ENCODE measurements around the gene ANKRD13B. TPM values are rescaled to one million over a fixed set of nuclear protein-coding genes. Genes with fewer than 3 reads are reported as not detected.
A peak's percentile ranks its signal among the peaks of the same experiment; 100 is the strongest.

ANKRD13B gene
- total and polyA plus RNA-seq, 8 donors = 1.0 to 5.8 (median 3.5) TPM

DNA sequence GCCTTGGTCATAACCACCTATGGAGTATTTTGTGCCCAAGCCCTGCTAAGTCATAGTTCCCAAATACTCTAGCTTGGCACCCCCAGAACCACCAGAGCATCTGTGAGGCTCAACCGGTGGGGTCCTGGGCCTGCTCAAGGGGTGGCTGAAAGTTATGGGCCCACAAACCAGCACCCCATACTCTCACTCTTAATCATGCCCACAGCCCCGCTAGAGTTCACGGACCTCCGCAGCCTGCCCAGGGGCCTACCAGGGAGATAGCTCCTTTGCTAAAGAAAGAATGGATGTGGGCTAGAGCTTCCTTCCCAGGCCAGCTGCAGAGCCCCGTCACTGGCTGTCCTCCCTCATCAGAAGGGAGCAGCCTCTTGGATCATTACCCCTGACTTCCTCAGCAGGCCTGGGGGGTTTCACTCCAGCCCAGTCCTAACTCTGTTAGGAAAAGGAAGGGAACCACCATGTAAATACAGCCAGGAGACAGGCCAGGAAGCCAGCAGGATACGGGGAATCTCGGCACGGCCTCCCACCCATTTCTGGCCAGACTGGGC, 4.8 kb upstream of the ANKRD13B start:
- Histone ChIP-seq H3K27ac (peak overlapping the region in 1 of 4 donors; percentile 47), H3K27me3 (no peaks in the 10 kb centered on the region), H3K9me3 (no peaks in the 10 kb centered on the region), H3K36me3 (no peaks in the 10 kb centered on the region), H3K4me1 (peaks cover 15 to 29% (median 20%) of the 10 kb centered on the region in 3 donors), H3K4me3 (peak overlapping the region in 3 of 4 donors; percentile 77 to 83 (median 80))
- intact Hi-C loops (cut with DNase I) = no loop called here
- TF ChIP-seq, protein P1, sequence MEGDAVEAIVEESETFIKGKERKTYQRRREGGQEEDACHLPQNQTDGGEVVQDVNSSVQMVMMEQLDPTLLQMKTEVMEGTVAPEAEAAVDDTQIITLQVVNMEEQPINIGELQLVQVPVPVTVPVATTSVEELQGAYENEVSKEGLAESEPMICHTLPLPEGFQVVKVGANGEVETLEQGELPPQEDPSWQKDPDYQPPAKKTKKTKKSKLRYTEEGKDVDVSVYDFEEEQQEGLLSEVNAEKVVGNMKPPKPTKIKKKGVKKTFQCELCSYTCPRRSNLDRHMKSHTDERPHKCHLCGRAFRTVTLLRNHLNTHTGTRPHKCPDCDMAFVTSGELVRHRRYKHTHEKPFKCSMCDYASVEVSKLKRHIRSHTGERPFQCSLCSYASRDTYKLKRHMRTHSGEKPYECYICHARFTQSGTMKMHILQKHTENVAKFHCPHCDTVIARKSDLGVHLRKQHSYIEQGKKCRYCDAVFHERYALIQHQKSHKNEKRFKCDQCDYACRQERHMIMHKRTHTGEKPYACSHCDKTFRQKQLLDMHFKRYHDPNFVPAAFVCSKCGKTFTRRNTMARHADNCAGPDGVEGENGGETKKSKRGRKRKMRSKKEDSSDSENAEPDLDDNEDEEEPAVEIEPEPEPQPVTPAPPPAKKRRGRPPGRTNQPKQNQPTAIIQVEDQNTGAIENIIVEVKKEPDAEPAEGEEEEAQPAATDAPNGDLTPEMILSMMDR (IDR thresholded peaks at IDR 0.05) = no peak
- DNase-seq (peak in 2 of 6 donors; percentile 19 to 43), ATAC-seq (no peak), FAIRE-seq (no peak)
- 34 to 44% methylated on average over 8 of the region's 8 CpGs for WGBS, 2 donors

DNA sequence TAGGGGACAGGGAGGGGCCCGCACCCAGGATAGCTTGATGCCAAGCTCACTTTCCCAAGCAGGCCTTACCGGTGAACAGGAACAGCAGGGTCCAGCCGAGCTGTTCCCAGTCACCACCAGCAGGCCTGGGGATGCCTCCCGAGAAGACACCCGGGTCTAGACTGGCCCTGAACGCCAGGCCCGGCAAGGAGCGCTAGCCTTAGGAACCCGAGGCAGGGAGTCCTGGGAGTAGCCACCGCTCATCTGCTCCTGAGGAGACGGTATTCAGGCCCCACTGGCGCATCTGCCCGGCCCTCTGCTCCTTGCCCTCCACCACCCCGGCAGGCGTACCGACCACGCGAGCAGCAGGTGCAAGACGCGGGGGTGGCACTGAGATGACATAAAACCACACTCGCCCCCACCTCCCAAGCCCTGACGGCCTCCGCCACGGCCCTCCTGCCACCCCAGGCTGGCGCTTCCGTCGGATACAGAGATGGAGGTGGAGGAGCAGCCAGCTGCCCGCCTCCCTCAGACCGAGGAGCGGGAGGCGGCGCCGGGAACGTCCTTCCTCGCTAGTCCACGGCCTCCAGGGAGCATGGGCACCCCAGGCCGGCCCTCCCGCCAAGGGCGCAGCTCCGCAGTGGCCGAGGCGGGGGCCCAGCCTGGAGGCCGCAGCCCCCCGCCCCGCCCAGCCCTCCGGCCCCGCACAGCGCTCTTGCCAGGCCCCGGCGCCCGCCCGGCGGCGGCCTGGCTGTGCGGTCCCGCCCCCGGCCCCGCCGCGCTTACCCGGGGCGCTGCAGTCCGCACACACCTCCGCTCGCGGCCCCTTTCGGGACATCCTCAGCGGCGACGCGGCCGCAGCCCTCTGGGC, 4.1 kb upstream of the ANKRD13B start:
- Histone ChIP-seq H3K27ac (peak overlapping the region in 3 of 4 donors; percentile 30 to 47 (median 38)), H3K4me1 (peaks cover 15 to 29% (median 20%) of the 10 kb centered on the region in 3 donors), H3K27me3 (no peaks in the 10 kb centered on the region), H3K4me3 (peak overlapping the region; percentile 58 to 83 (median 78)), H3K9me3 (no peaks in the 10 kb centered on the region), H3K36me3 (no peaks in the 10 kb centered on the region)
- peak in 3 of 4 donors; percentile 0 to 13 (median 2) for ATAC-seq
- no peak for FAIRE-seq
- peak in 4 of 6 donors; percentile 39 to 83 (median 62) for DNase-seq
- intact Hi-C loops (cut with DNase I) = no loop called here
- 1% methylated on average over 30 to 72 of the region's 72 CpGs for WGBS, 2 donors
- TF ChIP-seq, protein P1 (IDR thresholded peaks at IDR 0.05) = no peak

DNA sequence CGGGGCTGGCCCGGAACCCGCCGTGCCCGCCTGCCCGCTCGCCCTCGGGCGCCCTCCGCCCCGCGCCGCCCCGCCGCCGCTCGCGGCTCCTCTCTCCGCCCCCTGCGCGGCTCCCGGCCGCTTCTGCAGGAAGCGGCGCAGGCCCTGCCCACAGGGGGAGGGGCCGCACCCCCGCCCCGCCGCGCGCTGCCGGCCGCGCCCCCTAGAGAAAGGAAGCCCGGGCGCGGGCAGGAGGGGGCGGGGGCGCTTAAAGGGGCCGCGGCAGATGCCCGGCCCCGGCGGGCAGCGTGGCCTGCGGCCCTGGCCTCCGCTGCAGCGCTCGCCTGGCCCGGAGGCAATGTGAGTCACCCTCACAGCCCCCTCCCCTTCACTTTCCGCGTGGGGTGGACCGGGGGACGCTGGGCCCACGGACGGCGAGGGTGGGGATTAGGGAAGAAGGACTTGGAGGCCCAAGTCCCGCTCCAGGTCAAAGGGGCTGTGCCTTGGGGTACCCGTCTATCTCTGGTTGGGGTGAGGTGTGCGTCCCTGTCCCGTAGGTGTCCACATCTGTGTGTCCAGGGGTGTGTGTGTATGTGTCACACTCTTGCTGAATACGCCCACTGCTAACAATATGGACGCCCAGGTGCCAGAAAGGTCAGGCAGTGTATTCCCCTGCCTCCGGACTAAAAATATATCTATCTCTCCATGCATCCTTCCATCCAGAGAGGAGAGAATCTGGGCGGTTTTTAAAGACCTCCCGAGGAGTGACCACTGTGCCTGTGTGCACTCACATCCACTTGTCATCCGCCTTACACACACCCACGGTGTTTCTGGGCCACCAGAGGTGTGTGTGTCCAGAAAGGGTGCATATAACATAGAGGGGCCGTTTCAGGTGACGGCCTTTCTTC, 3.2 kb upstream of the ANKRD13B start, which contains the start of gene GIT1:
Gene GIT1, minus strand, starts transcription at position 125 of the 887 bp plus-strand sequence. CDS start 270 bp downstream, outside the sequence.
- ATAC-seq (peak; percentile 83 to 89 (median 87)), DNase-seq (peak; percentile 83 to 95 (median 88)), FAIRE-seq (no peak)
- peak within 1 kb of the TSS; percentile 58 to 83 (median 78) for H3K4me3 ChIP-seq
- peak within 1 kb of the TSS; percentile 38 to 70 (median 48) for H3K27ac ChIP-seq
- intact Hi-C loops (cut with DNase I) = no loop called here
- H3K27me3 ChIP-seq = no peaks in the 10 kb centered on the region
- TF ChIP-seq, protein P1 (IDR thresholded peaks at IDR 0.05) = no peak
- H3K4me1 ChIP-seq = peaks cover 15 to 29% (median 20%) of the 10 kb centered on the region in 3 donors
- H3K9me3 ChIP-seq = no peaks in the 10 kb centered on the region
- H3K36me3 ChIP-seq = no peaks in the 10 kb centered on the region
- WGBS, 2 donors = 4 to 11% methylated on average over 24 to 70 of the region's 70 CpGs

DNA sequence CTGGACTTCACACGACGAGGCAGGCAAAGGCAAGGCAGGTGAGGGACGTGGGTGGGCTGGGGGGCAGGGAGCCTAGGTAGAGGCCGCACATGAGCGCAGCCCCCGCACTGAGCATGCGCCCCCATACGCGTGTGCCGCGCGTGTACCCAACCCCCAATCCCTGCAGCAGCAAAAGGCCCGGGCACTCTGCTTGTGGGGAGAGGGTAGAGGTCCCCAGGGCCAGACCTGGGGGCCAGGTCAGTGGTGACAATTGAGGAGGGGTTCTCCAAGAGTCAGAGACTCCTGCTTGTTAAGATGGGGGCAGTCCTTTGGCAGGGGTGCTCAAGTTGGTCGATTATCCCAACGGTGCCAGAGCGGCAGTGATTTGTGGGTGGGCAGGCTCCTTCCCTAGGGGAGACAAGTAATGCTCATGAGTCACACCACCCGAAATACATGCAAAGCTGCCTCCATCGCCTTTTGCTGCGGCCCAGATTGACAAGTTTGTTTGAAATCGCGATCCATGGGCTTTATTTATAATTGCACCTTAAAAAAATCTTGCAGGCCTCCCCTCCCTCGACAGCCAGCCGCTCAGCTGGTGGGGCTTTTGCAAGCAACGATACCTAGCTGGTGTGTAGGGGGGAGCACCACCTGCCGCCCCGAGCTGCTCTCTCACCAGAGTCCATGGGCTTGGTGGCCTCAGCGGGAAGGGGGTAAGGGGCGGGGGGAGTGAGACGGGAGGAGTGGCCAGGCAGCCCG, 2.4 kb upstream of the ANKRD13B start:
- H3K27me3 ChIP-seq = no peaks in the 10 kb centered on the region
- no peaks in the 10 kb centered on the region for H3K36me3 ChIP-seq
- intact Hi-C loops (cut with DNase I) = no loop called here
- no peaks in the 10 kb centered on the region for H3K9me3 ChIP-seq
- peak in 1 of 4 donors; percentile 1 for ATAC-seq
- peak overlapping the region in 3 of 4 donors; percentile 24 to 55 (median 48) for H3K27ac ChIP-seq
- 47 to 48% methylated on average over 30 of the region's 30 CpGs for WGBS, 2 donors
- peaks cover 15 to 29% (median 20%) of the 10 kb centered on the region in 3 donors for H3K4me1 ChIP-seq
- DNase-seq = peak in 5 of 6 donors; percentile 18 to 72 (median 43)
- peak overlapping the region in 2 of 4 donors; percentile 64 to 83 for H3K4me3 ChIP-seq
- TF ChIP-seq, protein P1 (IDR thresholded peaks at IDR 0.05) = no peak
- FAIRE-seq = no peak
